Epithelial cell of proximal tubule (primary cell): Measurements from ENCODE around the gene ART1. TPM values are rescaled to one million over a fixed set of nuclear protein-coding genes. Genes with fewer than 3 reads are reported as not detected.

Experiments
- DNase-seq: peaks from one replicate; pipeline ENCODE4 v3.0.0-alpha.2; 2011; ENCODE audit warnings: low read depth
- H3K4me3 ChIP-seq: 2 replicates; pipeline ENCODE4 v1.5.1; 2011; ENCODE audit warnings: low read depth, mild to moderate bottlenecking, low read length
- total RNA-seq: library from RNA; depleted of rRNA; stranded (reverse); fragments of >200 nt; gene quantifications from 2 replicates; pipeline ENCODE4 v1.2.3, GENCODE V29; 2015
- TF ChIP-seq, protein P1 (sequence below): conservative IDR thresholded peaks from 2 replicates; pipeline ENCODE4 v1.5.1; 2012; ENCODE audit warnings: low read depth, mild to moderate bottlenecking, low read length

Gene ART1
- total RNA-seq, 1 donor from 2014 or later: not detected

DNA sequence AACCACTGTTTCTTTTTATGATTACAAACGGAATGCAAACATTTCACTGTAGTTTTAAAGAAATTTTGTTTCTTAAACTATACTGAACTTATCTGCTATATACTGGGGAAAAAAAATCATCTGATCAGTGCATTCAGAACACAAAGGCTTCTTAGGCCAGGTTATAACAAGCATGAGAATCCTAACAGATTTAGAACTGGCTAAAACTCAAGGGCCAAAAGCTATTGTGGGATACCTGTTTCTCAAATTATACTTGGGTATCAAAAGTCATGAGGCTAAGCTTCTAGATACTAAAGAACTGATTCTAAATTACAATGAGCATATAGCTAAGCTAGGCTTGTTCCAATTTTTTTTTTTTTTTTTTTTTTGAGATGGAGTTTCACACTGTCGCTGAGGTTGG, 56.0 kb downstream of the ART1 start:
- no peak overlapping the region for H3K4me3 ChIP-seq
- TF ChIP-seq, protein P1, sequence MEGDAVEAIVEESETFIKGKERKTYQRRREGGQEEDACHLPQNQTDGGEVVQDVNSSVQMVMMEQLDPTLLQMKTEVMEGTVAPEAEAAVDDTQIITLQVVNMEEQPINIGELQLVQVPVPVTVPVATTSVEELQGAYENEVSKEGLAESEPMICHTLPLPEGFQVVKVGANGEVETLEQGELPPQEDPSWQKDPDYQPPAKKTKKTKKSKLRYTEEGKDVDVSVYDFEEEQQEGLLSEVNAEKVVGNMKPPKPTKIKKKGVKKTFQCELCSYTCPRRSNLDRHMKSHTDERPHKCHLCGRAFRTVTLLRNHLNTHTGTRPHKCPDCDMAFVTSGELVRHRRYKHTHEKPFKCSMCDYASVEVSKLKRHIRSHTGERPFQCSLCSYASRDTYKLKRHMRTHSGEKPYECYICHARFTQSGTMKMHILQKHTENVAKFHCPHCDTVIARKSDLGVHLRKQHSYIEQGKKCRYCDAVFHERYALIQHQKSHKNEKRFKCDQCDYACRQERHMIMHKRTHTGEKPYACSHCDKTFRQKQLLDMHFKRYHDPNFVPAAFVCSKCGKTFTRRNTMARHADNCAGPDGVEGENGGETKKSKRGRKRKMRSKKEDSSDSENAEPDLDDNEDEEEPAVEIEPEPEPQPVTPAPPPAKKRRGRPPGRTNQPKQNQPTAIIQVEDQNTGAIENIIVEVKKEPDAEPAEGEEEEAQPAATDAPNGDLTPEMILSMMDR: no peak

DNA sequence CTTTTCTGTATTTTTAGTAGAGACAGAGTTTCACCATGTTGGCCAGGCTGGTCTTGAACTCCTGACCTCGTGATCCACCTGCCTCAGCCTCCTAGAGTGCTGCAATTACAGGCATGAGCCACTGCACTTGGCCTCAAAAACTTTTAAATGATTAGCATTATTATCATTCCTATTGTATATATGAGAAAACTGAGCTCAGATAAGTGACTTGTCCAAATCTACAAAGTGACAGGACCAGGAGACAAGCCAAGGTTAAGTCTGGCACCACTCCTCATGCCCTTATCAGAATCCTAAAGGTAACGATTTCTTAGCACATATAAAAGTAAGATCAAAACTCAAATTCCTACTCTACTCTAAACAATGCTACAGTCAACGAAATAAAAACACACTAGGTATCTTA, 58.5 kb downstream of the ART1 start:
- TF ChIP-seq, protein P1: no peak
- no peak overlapping the region for H3K4me3 ChIP-seq
- DNase-seq: no peak

More for the DNA sequence above, 56.0 kb downstream of the ART1 start:
- no peak for DNase-seq

DNA sequence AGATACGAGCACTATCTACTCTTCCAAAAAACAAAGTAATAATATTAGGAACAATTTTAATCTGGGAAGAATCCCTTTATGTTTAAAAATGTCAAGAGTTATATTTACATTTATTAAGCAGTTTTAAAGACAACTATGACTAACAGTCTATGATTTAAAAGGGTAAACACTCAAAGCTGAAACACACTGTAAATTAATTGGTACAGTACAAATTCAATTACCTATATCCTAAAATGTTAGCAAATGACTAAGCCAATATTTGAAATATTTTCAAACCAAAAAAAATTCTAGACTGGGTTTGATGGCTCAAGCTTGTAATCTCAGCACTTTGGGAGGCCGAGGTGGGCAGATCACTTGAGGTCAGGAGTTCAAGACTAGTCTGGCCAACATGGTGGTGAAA, 62.2 kb downstream of the ART1 start:
- TF ChIP-seq, protein P1: no peak
- DNase-seq: no peak
- no peak overlapping the region for H3K4me3 ChIP-seq

DNA sequence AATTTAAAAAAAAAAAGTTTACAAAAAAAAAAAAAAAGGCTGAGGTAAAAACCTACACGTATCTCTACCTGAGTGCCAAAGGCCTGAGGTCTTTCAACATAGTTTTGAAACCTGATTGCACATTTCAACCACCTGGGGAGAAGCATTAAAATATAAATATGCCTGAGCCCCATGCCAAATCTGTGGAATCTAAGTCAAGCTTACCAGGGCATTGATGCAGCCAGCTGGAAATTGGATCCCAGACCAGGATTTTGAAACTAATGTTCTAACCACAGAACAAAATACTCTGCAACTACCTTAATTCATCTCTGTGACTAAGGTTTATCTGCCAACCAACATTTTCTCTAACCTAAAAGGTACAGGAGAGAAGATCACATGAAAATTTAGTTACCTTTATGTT, 65.0 kb downstream of the ART1 start:
- DNase-seq: no peak
- TF ChIP-seq, protein P1: no peak
- H3K4me3 ChIP-seq: no peak overlapping the region

DNA sequence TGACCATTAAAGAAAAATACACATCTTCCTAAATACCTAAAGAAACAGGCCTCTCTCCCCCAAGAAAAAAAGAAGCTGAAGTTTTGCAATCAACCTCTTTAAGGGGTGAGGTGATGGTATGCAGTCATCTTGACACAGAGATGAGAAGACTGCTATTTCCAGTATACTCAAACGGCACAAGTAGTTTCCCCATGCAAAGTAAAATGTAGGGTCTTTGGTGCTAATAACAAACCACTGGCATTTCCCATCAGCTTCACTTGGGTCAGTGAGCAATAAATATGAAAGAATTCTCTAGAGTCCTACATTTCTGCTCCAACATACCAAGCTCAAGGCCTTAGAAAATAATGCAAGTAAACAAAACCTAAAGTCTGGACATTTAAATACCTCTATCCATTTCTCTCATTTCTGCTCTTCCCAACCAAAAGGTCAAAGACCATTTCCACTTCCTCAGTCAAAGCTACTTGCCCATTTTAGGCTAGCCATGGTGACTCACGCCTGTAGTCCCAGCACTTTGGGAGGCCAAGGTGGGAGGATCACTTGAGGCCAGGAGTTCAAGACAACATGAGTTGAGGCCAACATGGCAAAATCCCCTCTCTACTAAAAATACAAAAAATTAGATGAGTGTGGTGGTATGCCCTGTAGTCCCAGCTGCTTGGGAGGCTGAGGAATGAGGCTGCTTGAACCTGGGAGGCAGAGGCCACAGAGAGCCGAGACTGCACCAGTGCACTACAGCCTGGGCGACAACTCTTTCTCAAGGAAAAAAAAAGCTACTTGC, 65.7 kb downstream of the ART1 start:
- TF ChIP-seq, protein P1: no peak
- no peak overlapping the region for H3K4me3 ChIP-seq
- DNase-seq: no peak

DNA sequence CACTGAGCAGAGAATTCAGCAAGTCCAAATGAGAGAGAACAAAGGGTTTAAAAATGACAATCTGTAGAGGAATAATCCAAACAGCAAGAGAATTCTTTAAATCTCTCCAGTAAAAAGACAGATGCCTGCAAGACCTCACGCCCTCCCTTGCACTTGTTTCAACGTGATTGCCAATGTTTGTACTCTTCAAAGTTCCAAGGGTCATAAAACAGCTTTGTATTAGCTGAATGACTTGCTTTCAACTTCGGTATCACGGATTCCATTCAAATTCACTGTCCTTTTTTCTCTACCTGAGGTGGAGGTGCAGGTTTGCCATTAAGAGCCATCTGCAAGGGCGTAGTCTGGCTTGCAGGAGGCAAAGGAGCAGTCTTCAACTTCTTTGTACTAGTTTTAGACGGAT, 67.3 kb downstream of the ART1 start:
- no peak for DNase-seq
- no peak overlapping the region for H3K4me3 ChIP-seq
- TF ChIP-seq, protein P1: no peak

Other genes with a start within 250 kb of the ART1 start
- 0.51 and 1.6 TPM in 2 replicates for gene ART5, start 3.1 kb upstream of the ART1 start, total RNA-seq
- 0.23 and 0.65 TPM in 2 replicates for gene CHRNA10, start 26.3 kb downstream of the ART1 start, total RNA-seq
- gene NUP98, start 152.4 kb downstream of the ART1 start, total RNA-seq: 74.8 and 104 TPM in 2 replicates
- 14.1 and 27.9 TPM in 2 replicates for gene PGAP2, start 163.4 kb downstream of the ART1 start, total RNA-seq
- 43.8 and 47.3 TPM in 2 replicates for gene RHOG, start 195.8 kb downstream of the ART1 start, total RNA-seq
- gene STIM1, start 210.5 kb downstream of the ART1 start, total RNA-seq: 14.9 and 16.5 TPM in 2 replicates